HepG2 (cell line): ENCODE measurements around the gene GDF7. TPM values are rescaled to one million over a fixed set of nuclear protein-coding genes. Genes with fewer than 3 reads are reported as not detected.

ENCODE experiments used
- ATRX ChIP-seq: sonication (generic); formaldehyde crosslinking; IDR thresholded peaks from 2 replicates; pipeline ENCODE4 v1.4.0; 2020; ENCODE audit warnings: missing genetic modification reagents, borderline replicate concordance
- FLYWCH1 ChIP-seq: sonication (generic); formaldehyde crosslinking; IDR thresholded peaks from 2 replicates; pipeline ENCODE4 v1.8.1; 2023; ENCODE audit warnings: mild to moderate bottlenecking, missing genetic modification reagents
- FOXA1 ChIP-seq, 2 experiments: fragments of 450-650 bp in 1 of 2; sonication (generic) in 1 of 2; formaldehyde crosslinking in 1 of 2; IDR thresholded peaks; 2 replicates each; pipeline versions ENCODE4 v1.4.0 to v1.6.1; 2016 to 2020; ENCODE audit warnings: missing genetic modification reagents in 1 of 2
- LCORL ChIP-seq, 2 experiments: fragments of 450-650 bp in 1 of 2; sonication (generic) in 1 of 2; formaldehyde crosslinking in 1 of 2; IDR thresholded peaks; 2 replicates each; pipeline versions ENCODE4 v1.5.0 to v1.6.1; 2017 to 2020; ENCODE audit warnings: antibody characterized with exemption in 1 of 2, missing genetic modification reagents in 1 of 2
- PHF20 ChIP-seq: sonication (generic); formaldehyde crosslinking; IDR thresholded peaks from 2 replicates; pipeline ENCODE4 v1.5.0; 2020; ENCODE audit warnings: mild to moderate bottlenecking, missing genetic modification reagents
- RXRB ChIP-seq: IDR thresholded peaks from 2 replicates; pipeline ENCODE4 v1.6.1; 2016; ENCODE audit warnings: borderline replicate concordance, missing genetic modification reagents, missing compliant biosample characterization
- SAFB2 ChIP-seq: sonication (generic); formaldehyde crosslinking; IDR thresholded peaks from 2 replicates; pipeline ENCODE4 v1.5.1; 2020; ENCODE audit warnings: missing genetic modification reagents, low read depth, mild to moderate bottlenecking, borderline replicate concordance
- polyA plus RNA-seq, 8 experiments: library from polyadenylated mRNA; depleted of rRNA in 3 of 8; stranded (reverse) in 7 of 8; unstranded in 1 of 8; fragments of >200 nt; fragmentation: Illumina TruSeq in 4 of 8; extraction: Trizol in 4 of 8; gene quantifications; 2 replicates each; pipeline versions ENCODE4 v1.2.1 to v1.2.3, GENCODE V29; 2011 to 2016; ENCODE audit warnings: low read depth in 4 of 8, missing spikeins in 1 of 8, mixed read lengths in 1 of 8; ENCODE audit not compliant: insufficient read depth in 1 of 8
- total RNA-seq, 5 experiments: library from RNA; depleted of rRNA; stranded (reverse); fragments of >200 nt; fragmentation: Illumina TruSeq; extraction: Trizol; gene quantifications; 2 replicates each; pipeline ENCODE4 v1.2.3, GENCODE V29; 2016; ENCODE audit warnings: low read depth in 1 of 5
- TF ChIP-seq, protein P1 (sequence below): sonication (generic); formaldehyde crosslinking; IDR thresholded peaks from 2 replicates; pipeline ENCODE4 v1.4.0; 2020; ENCODE audit warnings: missing genetic modification reagents
- TF ChIP-seq, protein P2 (sequence below): sonication (generic); formaldehyde crosslinking; IDR thresholded peaks from 2 replicates; pipeline ENCODE4 v1.8.1; 2023; ENCODE audit warnings: mild to moderate bottlenecking, missing genetic modification reagents
- TF ChIP-seq, protein P3 (sequence below): sonication (generic); formaldehyde crosslinking; IDR thresholded peaks from 2 replicates; pipeline ENCODE4 v1.9.0; 2022; ENCODE audit warnings: low read depth, missing genetic modification reagents
- TF ChIP-seq, protein P4 (sequence below): sonication (generic); formaldehyde crosslinking; IDR thresholded peaks from 2 replicates; pipeline ENCODE4 v1.4.0; 2020; ENCODE audit warnings: missing genetic modification reagents
- TF ChIP-seq, protein P5 (sequence below): sonication (generic); formaldehyde crosslinking; IDR thresholded peaks from 2 replicates; pipeline ENCODE4 v1.9.0; 2021; ENCODE audit warnings: missing genetic modification reagents, borderline replicate concordance
- TF ChIP-seq, protein P6 (sequence below): sonication (generic); formaldehyde crosslinking; IDR thresholded peaks from 2 replicates; pipeline ENCODE4 v1.8.0; 2022; ENCODE audit warnings: missing genetic modification reagents, mild to moderate bottlenecking, moderate library complexity, borderline replicate concordance

Gene GDF7
- total and polyA plus RNA-seq, 2 of the 13 experiments (the other 11 are each of a cell fraction or from before 2014, with no cell fraction given): 1.6 to 15.0 TPM

DNA sequence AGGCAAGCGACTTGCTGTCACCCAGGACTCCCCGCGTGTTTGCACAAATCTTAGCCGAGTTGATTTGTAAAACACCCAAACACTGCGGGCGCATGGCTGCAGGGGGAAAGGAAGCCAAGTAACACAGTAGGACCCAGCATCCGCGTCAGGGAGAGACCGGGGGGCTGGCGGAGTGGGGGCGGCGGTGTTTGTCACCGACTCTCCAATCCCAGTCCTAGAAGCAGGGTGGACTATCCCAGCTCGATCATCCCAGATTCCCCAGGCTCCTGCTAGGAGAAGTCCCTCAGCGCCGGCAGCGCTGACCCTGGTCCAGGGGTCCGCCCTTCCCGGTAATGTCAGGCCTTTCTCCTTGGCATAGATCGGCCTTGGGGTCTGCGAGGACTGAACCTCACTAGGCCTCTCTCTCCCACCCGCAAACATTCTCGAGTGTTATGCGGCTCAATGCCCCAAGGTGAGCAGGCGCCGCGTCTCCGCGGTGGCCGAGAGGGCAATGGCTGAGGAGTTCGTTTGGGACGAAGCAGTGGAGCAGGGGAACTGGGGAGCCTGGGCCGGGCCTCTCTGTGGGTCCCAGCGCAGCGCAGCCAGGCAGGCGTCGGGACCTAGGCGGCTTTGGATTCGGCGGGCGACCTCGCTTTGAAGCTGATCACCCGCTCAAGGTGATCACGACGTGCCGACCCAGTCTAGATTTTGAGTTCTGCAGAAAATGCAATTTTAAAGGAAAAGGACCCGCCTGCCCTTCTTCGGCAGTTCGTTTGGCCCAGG lies 1.5 kb upstream of the GDF7 start (continued):
- TF ChIP-seq, protein P1, sequence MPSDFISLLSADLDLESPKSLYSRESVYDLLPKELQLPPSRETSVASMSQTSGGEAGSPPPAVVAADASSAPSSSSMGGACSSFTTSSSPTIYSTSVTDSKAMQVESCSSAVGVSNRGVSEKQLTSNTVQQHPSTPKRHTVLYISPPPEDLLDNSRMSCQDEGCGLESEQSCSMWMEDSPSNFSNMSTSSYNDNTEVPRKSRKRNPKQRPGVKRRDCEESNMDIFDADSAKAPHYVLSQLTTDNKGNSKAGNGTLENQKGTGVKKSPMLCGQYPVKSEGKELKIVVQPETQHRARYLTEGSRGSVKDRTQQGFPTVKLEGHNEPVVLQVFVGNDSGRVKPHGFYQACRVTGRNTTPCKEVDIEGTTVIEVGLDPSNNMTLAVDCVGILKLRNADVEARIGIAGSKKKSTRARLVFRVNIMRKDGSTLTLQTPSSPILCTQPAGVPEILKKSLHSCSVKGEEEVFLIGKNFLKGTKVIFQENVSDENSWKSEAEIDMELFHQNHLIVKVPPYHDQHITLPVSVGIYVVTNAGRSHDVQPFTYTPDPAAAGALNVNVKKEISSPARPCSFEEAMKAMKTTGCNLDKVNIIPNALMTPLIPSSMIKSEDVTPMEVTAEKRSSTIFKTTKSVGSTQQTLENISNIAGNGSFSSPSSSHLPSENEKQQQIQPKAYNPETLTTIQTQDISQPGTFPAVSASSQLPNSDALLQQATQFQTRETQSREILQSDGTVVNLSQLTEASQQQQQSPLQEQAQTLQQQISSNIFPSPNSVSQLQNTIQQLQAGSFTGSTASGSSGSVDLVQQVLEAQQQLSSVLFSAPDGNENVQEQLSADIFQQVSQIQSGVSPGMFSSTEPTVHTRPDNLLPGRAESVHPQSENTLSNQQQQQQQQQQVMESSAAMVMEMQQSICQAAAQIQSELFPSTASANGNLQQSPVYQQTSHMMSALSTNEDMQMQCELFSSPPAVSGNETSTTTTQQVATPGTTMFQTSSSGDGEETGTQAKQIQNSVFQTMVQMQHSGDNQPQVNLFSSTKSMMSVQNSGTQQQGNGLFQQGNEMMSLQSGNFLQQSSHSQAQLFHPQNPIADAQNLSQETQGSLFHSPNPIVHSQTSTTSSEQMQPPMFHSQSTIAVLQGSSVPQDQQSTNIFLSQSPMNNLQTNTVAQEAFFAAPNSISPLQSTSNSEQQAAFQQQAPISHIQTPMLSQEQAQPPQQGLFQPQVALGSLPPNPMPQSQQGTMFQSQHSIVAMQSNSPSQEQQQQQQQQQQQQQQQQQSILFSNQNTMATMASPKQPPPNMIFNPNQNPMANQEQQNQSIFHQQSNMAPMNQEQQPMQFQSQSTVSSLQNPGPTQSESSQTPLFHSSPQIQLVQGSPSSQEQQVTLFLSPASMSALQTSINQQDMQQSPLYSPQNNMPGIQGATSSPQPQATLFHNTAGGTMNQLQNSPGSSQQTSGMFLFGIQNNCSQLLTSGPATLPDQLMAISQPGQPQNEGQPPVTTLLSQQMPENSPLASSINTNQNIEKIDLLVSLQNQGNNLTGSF (CRISPR knock-in tag): no peak
- TF ChIP-seq SAFB2 (0 out of 2 replicates have a peak, but pooled peaks have one; percentile 3), LCORL (IDR thresholded peaks at IDR 0.05) (no peak), LCORL (CRISPR knock-in tag; IDR thresholded peaks at IDR 0.05) (no peak), PHF20 (no peak), FLYWCH1 (no peak), ATRX (CRISPR knock-in tag) (no peak), FOXA1 (IDR thresholded peaks at IDR 0.05) (no peak), FOXA1 (CRISPR knock-in tag; IDR thresholded peaks at IDR 0.05) (no peak), RXRB (CRISPR knock-in tag) (no peak)
- TF ChIP-seq, protein P2, sequence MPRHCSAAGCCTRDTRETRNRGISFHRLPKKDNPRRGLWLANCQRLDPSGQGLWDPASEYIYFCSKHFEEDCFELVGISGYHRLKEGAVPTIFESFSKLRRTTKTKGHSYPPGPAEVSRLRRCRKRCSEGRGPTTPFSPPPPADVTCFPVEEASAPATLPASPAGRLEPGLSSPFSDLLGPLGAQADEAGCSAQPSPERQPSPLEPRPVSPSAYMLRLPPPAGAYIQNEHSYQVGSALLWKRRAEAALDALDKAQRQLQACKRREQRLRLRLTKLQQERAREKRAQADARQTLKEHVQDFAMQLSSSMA: no peak
- TF ChIP-seq, protein P3, sequence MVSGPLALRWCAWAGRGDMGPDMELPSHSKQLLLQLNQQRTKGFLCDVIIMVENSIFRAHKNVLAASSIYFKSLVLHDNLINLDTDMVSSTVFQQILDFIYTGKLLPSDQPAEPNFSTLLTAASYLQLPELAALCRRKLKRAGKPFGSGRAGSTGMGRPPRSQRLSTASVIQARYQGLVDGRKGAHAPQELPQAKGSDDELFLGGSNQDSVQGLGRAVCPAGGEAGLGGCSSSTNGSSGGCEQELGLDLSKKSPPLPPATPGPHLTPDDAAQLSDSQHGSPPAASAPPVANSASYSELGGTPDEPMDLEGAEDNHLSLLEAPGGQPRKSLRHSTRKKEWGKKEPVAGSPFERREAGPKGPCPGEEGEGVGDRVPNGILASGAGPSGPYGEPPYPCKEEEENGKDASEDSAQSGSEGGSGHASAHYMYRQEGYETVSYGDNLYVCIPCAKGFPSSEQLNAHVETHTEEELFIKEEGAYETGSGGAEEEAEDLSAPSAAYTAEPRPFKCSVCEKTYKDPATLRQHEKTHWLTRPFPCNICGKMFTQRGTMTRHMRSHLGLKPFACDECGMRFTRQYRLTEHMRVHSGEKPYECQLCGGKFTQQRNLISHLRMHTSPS (CRISPR knock-in tag): no peak
- TF ChIP-seq, protein P4, sequence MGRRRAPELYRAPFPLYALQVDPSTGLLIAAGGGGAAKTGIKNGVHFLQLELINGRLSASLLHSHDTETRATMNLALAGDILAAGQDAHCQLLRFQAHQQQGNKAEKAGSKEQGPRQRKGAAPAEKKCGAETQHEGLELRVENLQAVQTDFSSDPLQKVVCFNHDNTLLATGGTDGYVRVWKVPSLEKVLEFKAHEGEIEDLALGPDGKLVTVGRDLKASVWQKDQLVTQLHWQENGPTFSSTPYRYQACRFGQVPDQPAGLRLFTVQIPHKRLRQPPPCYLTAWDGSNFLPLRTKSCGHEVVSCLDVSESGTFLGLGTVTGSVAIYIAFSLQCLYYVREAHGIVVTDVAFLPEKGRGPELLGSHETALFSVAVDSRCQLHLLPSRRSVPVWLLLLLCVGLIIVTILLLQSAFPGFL (CRISPR knock-in tag): no peak
- TF ChIP-seq, protein P5, sequence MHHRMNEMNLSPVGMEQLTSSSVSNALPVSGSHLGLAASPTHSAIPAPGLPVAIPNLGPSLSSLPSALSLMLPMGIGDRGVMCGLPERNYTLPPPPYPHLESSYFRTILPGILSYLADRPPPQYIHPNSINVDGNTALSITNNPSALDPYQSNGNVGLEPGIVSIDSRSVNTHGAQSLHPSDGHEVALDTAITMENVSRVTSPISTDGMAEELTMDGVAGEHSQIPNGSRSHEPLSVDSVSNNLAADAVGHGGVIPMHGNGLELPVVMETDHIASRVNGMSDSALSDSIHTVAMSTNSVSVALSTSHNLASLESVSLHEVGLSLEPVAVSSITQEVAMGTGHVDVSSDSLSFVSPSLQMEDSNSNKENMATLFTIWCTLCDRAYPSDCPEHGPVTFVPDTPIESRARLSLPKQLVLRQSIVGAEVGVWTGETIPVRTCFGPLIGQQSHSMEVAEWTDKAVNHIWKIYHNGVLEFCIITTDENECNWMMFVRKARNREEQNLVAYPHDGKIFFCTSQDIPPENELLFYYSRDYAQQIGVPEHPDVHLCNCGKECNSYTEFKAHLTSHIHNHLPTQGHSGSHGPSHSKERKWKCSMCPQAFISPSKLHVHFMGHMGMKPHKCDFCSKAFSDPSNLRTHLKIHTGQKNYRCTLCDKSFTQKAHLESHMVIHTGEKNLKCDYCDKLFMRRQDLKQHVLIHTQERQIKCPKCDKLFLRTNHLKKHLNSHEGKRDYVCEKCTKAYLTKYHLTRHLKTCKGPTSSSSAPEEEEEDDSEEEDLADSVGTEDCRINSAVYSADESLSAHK: no peak
- TF ChIP-seq, protein P6, sequence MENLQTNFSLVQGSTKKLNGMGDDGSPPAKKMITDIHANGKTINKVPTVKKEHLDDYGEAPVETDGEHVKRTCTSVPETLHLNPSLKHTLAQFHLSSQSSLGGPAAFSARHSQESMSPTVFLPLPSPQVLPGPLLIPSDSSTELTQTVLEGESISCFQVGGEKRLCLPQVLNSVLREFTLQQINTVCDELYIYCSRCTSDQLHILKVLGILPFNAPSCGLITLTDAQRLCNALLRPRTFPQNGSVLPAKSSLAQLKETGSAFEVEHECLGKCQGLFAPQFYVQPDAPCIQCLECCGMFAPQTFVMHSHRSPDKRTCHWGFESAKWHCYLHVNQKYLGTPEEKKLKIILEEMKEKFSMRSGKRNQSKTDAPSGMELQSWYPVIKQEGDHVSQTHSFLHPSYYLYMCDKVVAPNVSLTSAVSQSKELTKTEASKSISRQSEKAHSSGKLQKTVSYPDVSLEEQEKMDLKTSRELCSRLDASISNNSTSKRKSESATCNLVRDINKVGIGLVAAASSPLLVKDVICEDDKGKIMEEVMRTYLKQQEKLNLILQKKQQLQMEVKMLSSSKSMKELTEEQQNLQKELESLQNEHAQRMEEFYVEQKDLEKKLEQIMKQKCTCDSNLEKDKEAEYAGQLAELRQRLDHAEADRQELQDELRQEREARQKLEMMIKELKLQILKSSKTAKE: no peak
